GM12878 (cell line): ENCODE data around the gene ADCY10. TPM values are rescaled to one million over a fixed set of nuclear protein-coding genes. Genes with fewer than 3 reads are reported as not detected.

ENCODE experiments used
- ATAC-seq: fragments of 200-7000 bp; cut with Tn5 transposase; 3 replicates; pipeline ENCODE4 v1.9.1; 2020; ENCODE audit warnings: mild to moderate bottlenecking, moderate library complexity
- BruUV-seq: library from RNA; stranded (reverse); fragments of 400-500 nt; replicated peaks from 2 replicates; lab custom pipeline; 2021; lab: Mats Ljungman, UMichigan
- CTCF ChIA-PET: fragments of 300-600 bp; sonication (Branson Sonifier 250); formaldehyde crosslinking; extraction: SDS; loops from one replicate; lab custom pipeline; 2021; ENCODE audit warnings: inconsistent platforms; lab: Yijun Ruan, JAX
- POLR2A ChIA-PET: fragments of 350-600 bp; formaldehyde crosslinking; extraction: SDS; loops from one replicate; lab custom pipeline; 2021; ENCODE audit warnings: inconsistent platforms; lab: Charles Lee
- RAD21 ChIA-PET: fragments of 300-600 bp; sonication (Branson Sonifier 250); formaldehyde crosslinking; loops from one replicate; lab custom pipeline; 2023; ENCODE audit warnings: antibody characterized with exemption; ENCODE audit not compliant: unreplicated experiment; lab: Charles Lee
- SMC1A ChIA-PET: fragments of 300-600 bp; sonication (Branson Sonifier 250); formaldehyde crosslinking; loops from one replicate; lab custom pipeline; 2023; ENCODE audit not compliant: unreplicated experiment, uncharacterized antibody; lab: Charles Lee
- DNase-seq: peaks from one replicate; pipeline ENCODE4 v3.0.0-alpha.2; 2011; ENCODE audit warnings: low read depth, low spot score
- FAIRE-seq: peaks from 3 replicates; lab custom pipeline; 2011; peaks lifted over from hg19 to GRCh38; lab: Jason Lieb, UNC
- H2AFZ ChIP-seq: 2 replicates; pipeline ENCODE4 v1.6.0; 2011; ENCODE audit warnings: low read depth, low read length, control low read depth; ENCODE audit not compliant: control insufficient read depth
- H3K27ac ChIP-seq: 2 replicates; pipeline ENCODE4 v1.5.1; 2011; ENCODE audit warnings: control low read depth; ENCODE audit not compliant: control insufficient read depth, insufficient read depth
- H3K27me3 ChIP-seq, 2 experiments: replicated peaks in 1 of 2; 2 replicates each; pipeline versions ENCODE4 v1.6.0 to v1.6.1; 2011; ENCODE audit warnings: low read length in 1 of 2; ENCODE audit not compliant: control insufficient read depth in 2 of 2, insufficient read depth in 2 of 2
- H3K36me3 ChIP-seq, 2 experiments: 2 replicates each; pipeline ENCODE4 v1.5.1; 2011; ENCODE audit warnings: low read length in 1 of 2; ENCODE audit not compliant: control insufficient read depth in 2 of 2, insufficient read depth in 2 of 2
- H3K4me1 ChIP-seq: 2 replicates; pipeline ENCODE4 v1.6.1; 2011; ENCODE audit warnings: mild to moderate bottlenecking, low read length, moderate library complexity, mixed read lengths; ENCODE audit not compliant: control insufficient read depth, insufficient read depth
- H3K4me2 ChIP-seq: 2 replicates; pipeline ENCODE4 v1.6.0; 2011; ENCODE audit warnings: control low read depth; ENCODE audit not compliant: control insufficient read depth, insufficient read depth
- H3K4me3 ChIP-seq: fragments of 200-600 bp; sonication (generic); 2 replicates; pipeline ENCODE4 v1.5.1; 2016
- H3K79me2 ChIP-seq: 2 replicates; pipeline ENCODE4 v1.6.0; 2011; ENCODE audit warnings: low read length; ENCODE audit not compliant: control insufficient read depth, insufficient read depth
- H3K9ac ChIP-seq: 2 replicates; pipeline ENCODE4 v1.8.0; 2011; ENCODE audit warnings: low read length, control low read depth, mixed read lengths; ENCODE audit not compliant: control insufficient read depth, insufficient read depth
- H3K9me3 ChIP-seq: replicated peaks from 3 replicates; pipeline ENCODE4 v1.5.1; 2011; ENCODE audit warnings: mild to moderate bottlenecking, low read length; ENCODE audit not compliant: control insufficient read depth, insufficient read depth
- H4K20me1 ChIP-seq: 2 replicates; pipeline ENCODE4 v1.6.0; 2011; ENCODE audit not compliant: control insufficient read depth, insufficient read depth
- IRF5 ChIP-seq: fragments of 450-650 bp; IDR thresholded peaks from 2 replicates; pipeline ENCODE4 v1.6.1; 2017; ENCODE audit warnings: borderline replicate concordance
- KAT2A ChIP-seq: conservative IDR thresholded peaks from 2 replicates; pipeline ENCODE4 v1.6.1; 2011; ENCODE audit warnings: low read depth, low read length; ENCODE audit not compliant: control insufficient read depth
- MEF2B ChIP-seq: fragments of 450-650 bp; IDR thresholded peaks from 2 replicates; pipeline ENCODE4 v1.6.1; 2018; ENCODE audit warnings: mild to moderate bottlenecking, moderate library complexity; ENCODE audit not compliant: partially characterized antibody, poor library complexity, severe bottlenecking
- TCF12 ChIP-seq: IDR thresholded peaks from 2 replicates; pipeline ENCODE4 v1.6.1; 2011; ENCODE audit warnings: low read depth, mild to moderate bottlenecking, low read length
- ZBTB11 ChIP-seq: fragments of 450-650 bp; formaldehyde crosslinking; IDR thresholded peaks from 2 replicates; pipeline ENCODE4 v1.5.0; 2022; ENCODE audit warnings: mild to moderate bottlenecking, missing genetic modification characterization
- WGBS: methylation state at CpG from one replicate; pipeline ENCODE4 v1.1.6; 2016; ENCODE audit warnings: low lambda C conversion rate; ENCODE audit not compliant: insufficient replicate concordance, insufficient coverage; ENCODE audit errors: missing lambda C conversion rate; 5-methylcytosine and 5-hydroxymethylcytosine counted together
- in situ Hi-C: fragments of 300-500 bp; cut with MboI; formaldehyde crosslinking; loops from 9 replicates; pipeline ENCODE4 v1.14.3; 2018; ENCODE audit warnings: mixed read lengths
- intact Hi-C: fragments of 100-400 bp; cut with micrococcal nuclease; formaldehyde crosslinking; loops from one replicate; pipeline ENCODE4 v1.14.2; 2022; ENCODE audit not compliant: unreplicated experiment
- polyA plus RNA-seq, 11 experiments: library from polyadenylated mRNA; depleted of rRNA in 4 of 11; unstranded in 6 of 11; stranded (reverse) in 5 of 11; fragments of >200 nt; fragmentation: Nextera tagmentation in 4 of 11; fragmentation: Illumina TruSeq in 1 of 11; extraction: Ambion mirVana in 4 of 11; extraction: Trizol in 1 of 11; gene quantifications; 1 replicate in 1 of 11; 2 replicates in 10 of 11; pipeline versions ENCODE4 v1.2.1 to v1.2.3, GENCODE V29; 2011 to 2016; ENCODE audit warnings: inconsistent platforms in 2 of 11, missing spikeins in 2 of 11, low read depth in 1 of 11
- total RNA-seq, 4 experiments: library from RNA; depleted of rRNA in 3 of 4; stranded (reverse); fragments of >200 nt in 3 of 4; fragmentation: Illumina TruSeq in 1 of 4; extraction: Trizol in 1 of 4; gene quantifications; 2 replicates each; pipeline versions ENCODE4 v1.2.1 to v1.2.3, GENCODE V29; 2013 to 2021

The ADCY10 gene
- total and polyA plus RNA-seq, 10 of the 15 experiments (the other 5 are each of a cell fraction or from before 2014, with no cell fraction given): 0.13 to 0.22 TPM; not detected in 8

- Histone ChIP-seq H3K27ac (no peak overlapping the region), H3K4me1 (no peaks in the 10 kb centered on the region), H3K9ac (no peak overlapping the region), H2AFZ (no peak overlapping the region), H3K36me3 (no peaks in the 10 kb centered on the region), H3K9me3 (peaks cover 7% of the 10 kb centered on the region), H4K20me1 (no peaks in the 10 kb centered on the region), H3K4me3 (no peak overlapping the region), H3K27me3 (no peaks in the 10 kb centered on the region), H3K4me2 (no peak overlapping the region), H3K79me2 (no peaks in the 10 kb centered on the region)
- POLR2A ChIA-PET: no interaction called here
- SMC1A ChIA-PET: interaction anchor here (0.9 to 1.6 kb wide), 3 partner anchors 10 to 33 kb away, joined by 3 to 9 read pairs (median 3); no protein-coding TSS in a partner anchor
- 63% methylated on average over 3 of the region's 3 CpGs for whole genome bisulfite sequencing
- DNase-seq (no peak), FAIRE-seq (no peak), ATAC-seq (no peak)
- in situ Hi-C loops (no loop called here), intact Hi-C loops (no loop called here)
- RAD21 ChIA-PET: no interaction called here
- TF ChIP-seq KAT2A (no peak), ZBTB11 (CRISPR knock-in tag) (no peak), IRF5 (no peak), MEF2B (no peak), TCF12 (no peak)
- BruUV-seq: no TSS peak
- CTCF ChIA-PET: interaction anchor here (0.6 to 1.2 kb wide), 3 partner anchors 14 to 177 kb away, joined by 3 to 6 read pairs (median 3); no protein-coding TSS in a partner anchor
These were observed 8.8 kb downstream of the ADCY10 start for GRCh38 chr1:167905182-167905581.
